GM10847 (cell line): ENCODE results near the gene BACE1-AS.

ENCODE experiments used
- POLR2A ChIP-seq: IDR thresholded peaks from 2 replicates; pipeline ENCODE4 v1.6.1; 2011; ENCODE audit not compliant: insufficient read length; ENCODE audit errors: extremely low read depth

Gene BACE1-AS

GRCh38 chr11:117282956-117283355, 8.2 kb upstream of the BACE1-AS start:
- TF ChIP-seq POLR2A, result no peak

- no peak for TF ChIP-seq POLR2A
Measured at GRCh38 chr11:117284053-117284452, 7.1 kb upstream of the BACE1-AS start.

- no peak for TF ChIP-seq POLR2A
Measured at GRCh38 chr11:117286588-117286987, 4.6 kb upstream of the BACE1-AS start.

GRCh38 chr11:117287668-117288067, 3.5 kb upstream of the BACE1-AS start:
- no peak for TF ChIP-seq POLR2A

GRCh38 chr11:117289795-117290194, 1.4 kb upstream of the BACE1-AS start:
- no peak for TF ChIP-seq POLR2A

- no peak for TF ChIP-seq POLR2A
Measured at GRCh38 chr11:117292616-117293015, 1.5 kb downstream of the BACE1-AS start.

GRCh38 chr11:117295438-117296137, 4.4 kb downstream of the BACE1-AS start:
- TF ChIP-seq POLR2A, result no peak

GRCh38 chr11:117296881-117297280, 5.7 kb downstream of the BACE1-AS start:
- no peak for TF ChIP-seq POLR2A

GRCh38 chr11:117298195-117298594, 7.0 kb downstream of the BACE1-AS start:
- TF ChIP-seq POLR2A, result no peak

- no peak for TF ChIP-seq POLR2A
Measured at GRCh38 chr11:117299351-117300282, 8.5 kb downstream of the BACE1-AS start.

- TF ChIP-seq POLR2A, result no peak
Measured at GRCh38 chr11:117300283-117300663, 9.1 kb downstream of the BACE1-AS start.

GRCh38 chr11:117300773-117301172, 9.6 kb downstream of the BACE1-AS start:
- no peak for TF ChIP-seq POLR2A

- no peak for TF ChIP-seq POLR2A
Measured at GRCh38 chr11:117302228-117302627, 11.1 kb downstream of the BACE1-AS start.

GRCh38 chr11:117303101-117303500, 12.0 kb downstream of the BACE1-AS start:
- TF ChIP-seq POLR2A, result no peak

GRCh38 chr11:117303646-117304315, 12.6 kb downstream of the BACE1-AS start:
- no peak for TF ChIP-seq POLR2A

- no peak for TF ChIP-seq POLR2A
Measured at GRCh38 chr11:117305145-117305544, 14.0 kb downstream of the BACE1-AS start.

- TF ChIP-seq POLR2A, result no peak
Measured at GRCh38 chr11:117309310-117309709, 18.2 kb downstream of the BACE1-AS start.
